Measurements from ENCODE around the gene SPESP1.

Gene SPESP1

GRCh38 chr15:68894208-68894607, 36.1 kb upstream of the SPESP1 start:
- no peak for TF ChIP-seq MYC (IDR thresholded peaks at IDR 0.05; ENCODE audit: low read depth, low read length)
- TF ChIP-seq POLR2A (IDR thresholded peaks at IDR 0.05; ENCODE audit: extremely low read depth, insufficient read length) = no peak
- no peak for TF ChIP-seq MAX (IDR thresholded peaks at IDR 0.05; ENCODE audit: low read depth, low read length)
- TF ChIP-seq CTCF (IDR thresholded peaks at IDR 0.05; ENCODE audit: low read depth, low read length) = no peak
- no peak overlapping the region for H3K4me3 ChIP-seq (ENCODE audit: low read depth, low read length)
- no peak for DNase-seq (ENCODE audit: low read depth)

- no peak overlapping the region for H3K4me3 ChIP-seq (ENCODE audit: low read depth, low read length)
- TF ChIP-seq MYC (IDR thresholded peaks at IDR 0.05; ENCODE audit: low read depth, low read length) (no peak), CTCF (IDR thresholded peaks at IDR 0.05; ENCODE audit: low read depth, low read length) (no peak), MAX (IDR thresholded peaks at IDR 0.05; ENCODE audit: low read depth, low read length) (no peak), POLR2A (IDR thresholded peaks at IDR 0.05; ENCODE audit: extremely low read depth, insufficient read length) (no peak)
- DNase-seq (ENCODE audit: low read depth) = no peak
Measured at GRCh38 chr15:68896178-68896577, 34.1 kb upstream of the SPESP1 start.

- no peak overlapping the region for H3K4me3 ChIP-seq (ENCODE audit: low read depth, low read length)
- no peak for TF ChIP-seq MAX (IDR thresholded peaks at IDR 0.05; ENCODE audit: low read depth, low read length)
- TF ChIP-seq POLR2A (IDR thresholded peaks at IDR 0.05; ENCODE audit: extremely low read depth, insufficient read length) = no peak
- no peak for TF ChIP-seq MYC (IDR thresholded peaks at IDR 0.05; ENCODE audit: low read depth, low read length)
- no peak for TF ChIP-seq CTCF (IDR thresholded peaks at IDR 0.05; ENCODE audit: low read depth, low read length)
- no peak for DNase-seq (ENCODE audit: low read depth)
Measured at GRCh38 chr15:68897016-68897415, 33.3 kb upstream of the SPESP1 start.

- no peak overlapping the region for H3K4me3 ChIP-seq (ENCODE audit: low read depth, low read length)
- no peak for DNase-seq (ENCODE audit: low read depth)
- TF ChIP-seq POLR2A (IDR thresholded peaks at IDR 0.05; ENCODE audit: extremely low read depth, insufficient read length) (no peak), CTCF (IDR thresholded peaks at IDR 0.05; ENCODE audit: low read depth, low read length) (no peak), MAX (IDR thresholded peaks at IDR 0.05; ENCODE audit: low read depth, low read length) (no peak), MYC (IDR thresholded peaks at IDR 0.05; ENCODE audit: low read depth, low read length) (no peak)
Measured at GRCh38 chr15:68900027-68900426, 30.3 kb upstream of the SPESP1 start.

GRCh38 chr15:68907396-68907923, 22.9 kb upstream of the SPESP1 start:
- H3K4me3 ChIP-seq (ENCODE audit: low read depth, low read length) = no peak overlapping the region
- no peak for TF ChIP-seq CTCF (IDR thresholded peaks at IDR 0.05; ENCODE audit: low read depth, low read length)
- TF ChIP-seq MAX (IDR thresholded peaks at IDR 0.05; ENCODE audit: low read depth, low read length) = no peak
- TF ChIP-seq MYC (IDR thresholded peaks at IDR 0.05; ENCODE audit: low read depth, low read length) = no peak
- TF ChIP-seq POLR2A (IDR thresholded peaks at IDR 0.05; ENCODE audit: extremely low read depth, insufficient read length) = no peak

More at GRCh38 chr15:68907396-68907923, 22.9 kb upstream of the SPESP1 start:
- DNase-seq (ENCODE audit: low read depth) = no peak

Measured in NB4 (cell line).